ENCODE measurements around the gene CTRB1. TPM values are rescaled to one million over a fixed set of nuclear protein-coding genes. Genes with fewer than 3 reads are reported as not detected.
"Not testable (repeated sequence)": the region's sequence is repeated elsewhere in the genome, so short reads cannot be mapped to it uniquely, and the experiment has no call there.

The CTRB1 gene
- total RNA-seq, 2 donors from 2014 or later = 19.1 TPM; not detected in 1

DNA sequence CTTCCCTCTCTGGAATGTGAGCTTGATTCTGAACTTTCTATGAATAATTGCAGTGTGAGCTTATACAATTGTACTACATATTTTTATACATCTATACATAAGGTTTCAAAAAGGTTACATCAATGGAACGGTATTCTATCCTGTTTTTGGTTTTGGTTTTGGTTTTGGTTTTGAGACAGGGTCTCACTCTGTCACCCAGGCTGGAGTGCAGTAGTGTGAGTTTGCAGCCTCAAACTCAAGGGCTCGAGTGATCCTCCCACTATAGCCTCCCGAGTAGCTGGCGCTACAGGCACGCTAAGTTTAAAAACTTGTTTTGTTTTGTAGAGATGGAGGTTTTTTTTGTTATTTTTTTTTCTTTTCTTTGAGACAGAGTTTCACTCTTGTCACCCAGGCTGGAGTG is 1.1 kb downstream of the CTRB1 start:
- Histone ChIP-seq H3K27me3 (no peaks in the 10 kb centered on the region), H3K36me3 (no peaks in the 10 kb centered on the region), H3K9ac (ENCODE audit: low read depth in 2 of 2, low read length in 2 of 2) (no peak overlapping the region), H3K9me3 (no peaks in the 10 kb centered on the region), H3K27ac (no peak overlapping the region), H3K4me1 (no peaks in the 10 kb centered on the region), H3K4me3 (no peak overlapping the region)
- no peak for TF ChIP-seq CTCF (IDR thresholded peaks at IDR 0.05)
- intact Hi-C loops (cut with DNase I) = no loop called here
- no peak for DNase-seq

GRCh38 chr16:75222271-75222783 is 3.5 kb downstream of the CTRB1 start:
- no peaks in the 10 kb centered on the region for H3K4me1 ChIP-seq
- H3K9ac ChIP-seq (ENCODE audit: low read depth in 2 of 2, low read length in 2 of 2) = no peak overlapping the region
- no peaks in the 10 kb centered on the region for H3K27me3 ChIP-seq
- H3K36me3 ChIP-seq = no peaks in the 10 kb centered on the region
- H3K9me3 ChIP-seq = no peaks in the 10 kb centered on the region
- no peak overlapping the region for H3K4me3 ChIP-seq
- intact Hi-C loops (cut with DNase I) = no loop called here
- no peak for DNase-seq
- no peak overlapping the region for H3K27ac ChIP-seq
- TF ChIP-seq CTCF (IDR thresholded peaks at IDR 0.05) = no peak

DNA sequence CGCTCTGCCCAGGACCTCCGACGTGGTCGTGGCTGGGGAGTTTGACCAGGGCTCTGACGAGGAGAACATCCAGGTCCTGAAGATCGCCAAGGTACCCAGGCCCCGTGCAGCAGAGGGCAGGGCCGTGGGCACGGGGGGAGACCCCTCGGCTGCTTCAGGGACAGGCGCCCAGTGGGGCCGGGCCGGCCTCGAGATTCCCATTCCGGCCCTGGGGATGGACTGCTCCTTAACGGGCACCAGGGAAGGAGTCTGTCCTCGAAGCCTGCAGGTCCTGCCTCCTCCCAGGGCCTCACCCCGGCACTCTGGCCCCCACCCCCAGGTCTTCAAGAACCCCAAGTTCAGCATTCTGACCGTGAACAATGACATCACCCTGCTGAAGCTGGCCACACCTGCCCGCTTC is 4.3 kb downstream of the CTRB1 start:
- DNase-seq; H3K27ac ChIP-seq; H3K9me3 ChIP-seq; H3K4me3 ChIP-seq; H3K4me1 ChIP-seq; H3K27me3 ChIP-seq; H3K36me3 ChIP-seq; intact Hi-C loops (cut with DNase I); H3K9ac ChIP-seq (ENCODE audit: low read depth in 2 of 2, low read length in 2 of 2): not testable (repeated sequence)

DNA sequence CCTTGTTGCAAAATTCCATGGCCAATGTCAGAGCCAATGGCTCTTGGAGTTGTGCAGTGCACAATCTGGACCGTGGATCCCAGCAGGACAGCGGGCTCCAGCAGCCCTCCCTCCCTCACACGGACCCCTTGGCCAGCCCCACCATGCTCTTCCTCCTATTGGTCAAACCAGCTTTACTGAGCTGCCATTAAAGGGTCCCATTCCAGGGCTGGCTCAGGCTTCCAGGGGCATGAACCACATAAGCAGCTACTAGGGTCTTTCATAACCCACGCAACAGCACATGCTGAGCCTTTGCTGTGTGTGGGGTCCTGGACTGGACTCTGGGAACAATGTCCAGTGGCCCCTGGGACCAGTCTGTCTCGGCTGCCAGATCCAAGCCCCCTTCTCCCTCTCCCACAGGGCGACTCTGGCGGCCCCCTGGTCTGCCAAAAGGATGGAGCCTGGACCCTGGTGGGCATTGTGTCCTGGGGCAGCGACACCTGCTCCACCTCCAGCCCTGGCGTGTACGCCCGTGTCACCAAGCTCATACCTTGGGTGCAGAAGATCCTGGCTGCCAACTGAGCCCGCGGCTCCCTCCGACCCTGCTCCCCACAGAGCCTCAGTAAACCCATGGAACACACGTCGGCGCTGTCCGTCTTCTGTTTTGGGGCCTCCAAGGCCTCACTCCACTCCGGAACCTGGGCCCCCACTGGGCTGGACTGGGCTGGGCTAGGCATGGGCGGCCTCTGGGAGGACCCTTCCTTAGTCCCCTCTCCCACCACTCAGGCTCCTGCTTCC is 5.7 kb downstream of the CTRB1 start:
- DNase-seq = no peak
- Histone ChIP-seq H3K27ac (no peak overlapping the region), H3K9ac (ENCODE audit: low read depth in 2 of 2, low read length in 2 of 2) (no peak overlapping the region), H3K36me3 (peaks cover 5% of the 10 kb centered on the region), H3K4me3 (no peak overlapping the region), H3K4me1 (no peaks in the 10 kb centered on the region), H3K9me3 (no peaks in the 10 kb centered on the region), H3K27me3 (no peaks in the 10 kb centered on the region)
- intact Hi-C loops (cut with DNase I) = loop anchor here (2.0 kb wide), 1 partner anchor 18 kb away; the partner anchor contains the start of gene CTRB2
- TF ChIP-seq CTCF (IDR thresholded peaks at IDR 0.05) = no peak

DNA sequence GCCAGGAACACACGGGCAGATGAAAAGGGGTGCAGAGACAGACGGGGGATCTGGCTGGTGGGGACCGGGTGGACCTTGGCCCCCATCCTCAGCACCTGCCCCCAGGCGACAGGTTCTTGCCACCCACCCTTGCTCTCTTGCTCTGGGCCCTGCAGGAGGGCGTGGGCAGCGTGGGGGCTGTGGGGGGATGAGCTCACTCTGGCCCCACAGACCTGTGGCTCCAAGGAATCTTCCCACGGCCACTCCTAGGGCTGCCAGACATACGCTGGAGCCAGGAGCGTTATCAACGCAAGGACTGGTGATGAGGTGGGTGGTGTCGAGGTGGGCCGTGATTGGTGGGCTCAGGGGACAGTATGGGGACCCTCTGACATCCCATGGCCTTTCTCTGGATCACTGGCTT is 6.3 kb downstream of the CTRB1 start:
- no peaks in the 10 kb centered on the region for H3K9me3 ChIP-seq
- no peak for TF ChIP-seq CTCF (IDR thresholded peaks at IDR 0.05)
- no peaks in the 10 kb centered on the region for H3K27me3 ChIP-seq
- intact Hi-C loops (cut with DNase I) = loop anchor here (2.0 kb wide), 1 partner anchor 18 kb away; the partner anchor contains the start of gene CTRB2
- H3K4me3 ChIP-seq = no peak overlapping the region
- no peak overlapping the region for H3K9ac ChIP-seq (ENCODE audit: low read depth in 2 of 2, low read length in 2 of 2)
- H3K36me3 ChIP-seq = peaks cover 9% of the 10 kb centered on the region
- no peak overlapping the region for H3K27ac ChIP-seq
- no peaks in the 10 kb centered on the region for H3K4me1 ChIP-seq
- DNase-seq = no peak

All from colonic mucosa (tissue), 4 donors.